ENCODE data around the gene DIPK1B.

GRCh38 chr9:136728548-136729123, 16.3 kb downstream of the DIPK1B start:
- TF ChIP-seq EZH2phosphoT487 (IDR thresholded peaks at IDR 0.05; ENCODE audit: borderline replicate concordance, low read depth) = no peak
- TF ChIP-seq EP300 (IDR thresholded peaks at IDR 0.05; ENCODE audit: borderline replicate concordance in 1 of 2, low read depth in 1 of 2, low read length in 1 of 2) = no peak
- TF ChIP-seq MXI1 (IDR thresholded peaks at IDR 0.05; ENCODE audit: low read depth, low read length) = no peak

Measured in SK-N-SH (cell line).